ENCODE results near the gene TCF12.
"Not testable (repeated sequence)": the region's sequence is repeated elsewhere in the genome, so short reads cannot be mapped to it uniquely, and the experiment has no call there.

TCF12 gene

DNA sequence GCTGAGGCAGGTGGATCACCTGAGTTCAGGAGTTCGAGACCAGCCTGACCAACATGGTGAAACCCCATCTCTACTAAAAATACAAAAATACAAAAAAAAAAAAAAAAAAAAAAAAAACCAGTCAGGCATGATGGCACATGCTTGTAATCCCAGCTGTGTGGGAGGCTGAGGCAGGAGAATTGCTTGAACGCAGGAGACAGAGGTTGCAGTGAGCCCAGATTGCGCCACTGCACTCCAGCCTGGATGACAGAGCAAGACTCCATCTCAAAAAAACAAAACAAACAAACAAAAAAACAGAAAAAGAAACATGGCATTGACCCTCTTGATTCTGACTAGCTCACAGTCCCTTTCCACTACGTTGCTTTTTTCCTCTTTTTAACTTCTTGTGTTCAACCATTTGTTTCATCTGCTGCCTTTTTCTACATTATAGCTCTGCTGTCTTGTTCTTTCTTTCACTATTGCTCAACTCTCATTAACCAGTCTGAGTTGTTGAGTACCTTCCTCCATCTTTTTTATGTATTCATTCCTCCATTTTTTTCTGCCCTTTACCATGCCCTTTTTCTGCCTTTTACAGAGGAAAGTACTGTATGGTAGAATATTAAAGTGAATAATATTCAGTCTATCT is 179.6 kb downstream of the TCF12 start:
- not testable (repeated sequence) for DNase-seq

DNA sequence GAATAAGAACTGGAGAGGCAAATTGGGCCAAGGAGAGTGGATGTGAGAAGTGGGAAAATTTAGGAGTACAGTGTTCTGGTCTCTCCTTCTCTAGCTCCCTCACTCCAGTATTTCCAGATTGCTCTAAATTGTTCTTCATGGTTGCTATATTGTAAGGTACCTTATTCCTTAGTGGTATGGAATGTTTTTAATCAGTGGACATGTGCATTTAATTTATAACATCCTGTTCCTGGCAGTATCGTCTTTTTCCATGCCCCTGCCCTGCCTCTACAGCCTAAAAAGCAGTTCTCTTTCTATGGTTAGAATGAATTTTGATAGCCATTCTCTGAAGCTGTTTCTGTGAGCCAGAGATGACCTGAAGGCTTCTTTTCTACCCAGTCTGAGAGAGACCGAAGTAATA is 180.5 kb downstream of the TCF12 start:
- no peak for DNase-seq

DNA sequence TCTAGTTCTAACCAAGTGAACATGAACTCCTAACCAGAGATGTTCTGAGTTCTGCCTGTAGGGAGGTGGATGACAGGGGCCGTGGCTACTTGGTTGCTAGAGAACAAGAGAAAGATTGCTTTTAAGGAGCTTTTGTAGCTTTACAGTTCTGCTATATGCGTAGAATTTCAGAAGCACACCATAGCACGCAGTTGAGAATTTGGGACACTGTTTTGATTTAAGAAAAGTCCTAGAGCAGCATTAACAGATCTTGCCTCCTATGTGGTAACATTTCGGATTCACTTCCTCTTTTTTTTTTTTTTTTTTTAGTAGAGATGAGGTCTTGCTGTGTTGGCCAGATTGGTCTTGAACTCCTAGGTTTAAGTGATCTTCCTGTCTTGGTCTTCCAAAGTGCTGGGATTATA is 181.7 kb downstream of the TCF12 start:
- no peak for DNase-seq

DNA sequence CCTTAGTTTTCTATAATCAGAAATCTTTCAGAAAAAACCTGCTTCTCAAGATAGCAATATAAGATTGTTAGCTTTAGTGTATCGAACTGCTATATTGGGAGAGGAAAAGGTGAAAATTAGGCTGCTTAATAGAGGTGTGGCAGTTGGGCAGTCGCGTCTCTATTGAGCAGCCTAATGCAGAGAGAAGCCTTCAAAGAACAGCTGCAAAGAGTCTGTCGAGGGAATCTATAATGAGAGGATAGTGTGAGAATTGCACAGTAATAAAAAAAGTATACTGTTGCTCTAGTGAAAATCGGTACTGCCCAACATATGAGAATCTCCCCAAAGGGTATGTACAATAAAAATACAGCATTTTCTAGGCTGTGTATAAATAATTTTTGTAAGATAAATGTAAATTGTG is 184.4 kb downstream of the TCF12 start:
- DNase-seq, result no peak

DNA sequence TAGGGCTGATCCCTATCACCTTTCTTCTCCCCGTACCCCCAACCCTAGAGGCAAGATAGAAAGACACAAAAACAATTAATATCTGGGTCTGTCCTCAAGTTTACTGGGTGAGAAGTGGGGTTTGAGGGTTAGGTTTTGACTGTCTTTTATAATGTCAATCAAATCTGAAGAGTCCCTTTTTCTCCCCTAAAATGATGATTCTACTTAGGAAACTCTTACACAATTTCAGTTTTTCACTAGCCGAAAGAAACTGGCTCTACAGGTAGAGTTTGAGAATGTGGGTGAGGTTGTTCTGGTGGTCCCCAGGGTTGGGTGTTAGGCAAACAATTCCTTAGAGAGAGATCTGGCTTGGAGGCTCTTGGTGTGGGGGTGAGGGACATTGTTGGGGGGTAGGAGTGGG is 189.9 kb downstream of the TCF12 start:
- DNase-seq, result no peak

DNA sequence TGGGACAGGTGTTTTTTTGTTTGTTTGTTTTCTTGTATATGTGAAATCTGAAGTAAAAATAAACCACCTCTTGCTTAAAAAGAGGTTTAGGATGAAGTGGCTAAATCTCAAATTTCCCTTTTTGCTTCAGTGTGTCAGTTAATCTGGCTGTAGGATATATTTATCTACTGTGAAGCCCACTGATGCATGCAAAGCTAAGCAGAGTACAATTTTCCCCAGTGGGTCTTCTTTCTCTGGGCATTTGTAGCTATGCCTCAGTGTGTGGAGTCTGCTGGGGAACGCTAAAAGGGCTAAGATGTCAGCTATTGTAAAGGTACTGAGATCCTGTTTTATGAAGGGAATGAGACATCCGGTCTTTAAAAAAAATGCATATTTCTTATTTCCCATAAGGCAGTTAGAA is 190.6 kb downstream of the TCF12 start:
- DNase-seq, result no peak

DNA sequence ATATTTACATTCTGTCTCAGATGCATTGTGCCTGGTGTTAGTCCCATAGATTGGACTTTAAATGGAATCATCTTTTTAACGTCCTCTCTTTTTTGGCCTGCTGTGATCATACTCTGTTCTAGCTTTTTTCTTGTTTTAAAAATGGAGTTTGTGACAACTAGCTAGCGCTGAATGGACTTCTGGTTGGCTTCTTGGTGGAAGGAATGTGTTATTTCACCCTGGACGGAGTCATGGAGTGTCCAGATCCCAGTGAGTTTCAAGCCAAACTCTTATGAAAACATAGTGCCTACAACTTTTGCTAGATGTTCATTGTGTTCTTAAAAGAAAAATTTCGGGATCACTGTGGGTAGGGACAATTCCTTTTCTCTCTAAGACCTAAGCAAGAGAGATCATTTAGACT is 192.6 kb downstream of the TCF12 start:
- DNase-seq, result no peak

DNA sequence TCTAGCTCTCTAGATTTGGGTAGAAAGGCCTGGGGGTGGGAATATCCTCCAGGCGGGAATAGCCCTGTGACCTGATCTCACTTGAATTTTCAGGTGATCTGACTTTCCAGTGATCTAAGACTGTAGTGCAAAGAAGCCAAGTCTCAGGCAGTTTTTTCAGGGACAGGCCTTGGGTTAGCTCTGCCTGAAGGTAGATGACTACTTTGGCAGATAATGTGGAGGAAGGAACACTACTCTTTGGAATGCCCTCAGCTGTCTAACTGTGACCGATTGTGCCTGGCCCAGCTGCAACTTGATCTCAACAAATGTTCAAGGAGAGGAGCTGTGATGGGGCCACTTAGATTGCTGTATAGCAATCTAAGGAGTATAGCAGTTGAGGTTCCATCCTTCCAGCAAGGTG is 193.7 kb downstream of the TCF12 start:
- DNase-seq, result no peak

DNA sequence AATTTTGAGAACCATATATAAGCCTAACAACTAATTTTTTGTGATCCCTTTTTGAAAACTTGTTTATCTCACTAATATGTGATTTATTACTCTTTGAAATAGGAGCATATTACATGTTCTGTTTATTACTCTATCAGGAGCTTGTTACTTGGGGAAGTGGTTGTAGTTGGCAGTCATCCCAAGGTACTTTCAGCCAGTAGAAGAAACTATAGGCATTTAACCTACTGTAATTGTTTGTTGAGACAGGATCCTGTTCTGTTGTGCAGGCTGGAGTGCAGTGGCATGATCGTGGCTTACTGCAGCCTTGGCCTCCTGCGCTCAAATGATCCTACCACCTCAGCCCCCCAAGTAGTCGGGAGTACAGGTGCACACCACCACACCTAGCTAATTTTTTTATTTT is 195.6 kb downstream of the TCF12 start:
- DNase-seq, result no peak

DNA sequence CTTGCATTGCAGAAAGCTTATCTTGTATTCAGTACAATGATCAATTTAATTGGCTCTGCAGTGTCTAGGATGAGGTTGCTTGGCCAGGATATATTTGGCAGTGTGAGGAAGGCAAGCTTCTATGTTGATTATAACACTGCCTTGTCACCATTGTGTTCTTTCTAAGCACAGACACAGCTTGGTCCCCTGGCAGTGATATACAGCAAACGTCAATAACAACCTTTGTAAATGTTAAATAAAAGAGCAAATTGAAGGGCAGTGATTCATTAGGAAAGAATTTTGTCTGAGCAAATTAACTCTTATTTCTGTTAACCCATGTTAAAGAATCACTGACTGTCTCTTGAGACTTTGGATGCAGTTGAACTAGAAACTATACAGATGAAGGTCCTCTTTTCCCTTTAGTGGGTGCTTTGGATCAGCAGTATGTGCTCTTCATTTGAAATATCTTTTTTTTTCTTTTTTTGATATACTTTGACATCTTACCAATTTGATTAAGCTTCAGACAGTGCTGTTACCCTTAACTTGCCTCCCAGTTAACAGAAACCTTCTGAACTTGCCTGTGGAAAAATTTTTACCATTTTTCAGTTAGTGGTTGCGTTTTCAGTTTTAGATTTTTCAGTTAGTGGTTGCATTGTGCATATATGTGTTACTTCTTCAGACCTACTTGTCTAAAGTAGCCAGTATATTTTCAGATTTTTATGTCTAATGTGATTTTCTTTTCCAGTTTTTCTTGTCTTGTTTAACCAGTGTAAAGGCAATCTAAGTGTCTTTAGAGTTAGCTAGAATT is 199.8 kb downstream of the TCF12 start:
- DNase-seq, result no peak

DNA sequence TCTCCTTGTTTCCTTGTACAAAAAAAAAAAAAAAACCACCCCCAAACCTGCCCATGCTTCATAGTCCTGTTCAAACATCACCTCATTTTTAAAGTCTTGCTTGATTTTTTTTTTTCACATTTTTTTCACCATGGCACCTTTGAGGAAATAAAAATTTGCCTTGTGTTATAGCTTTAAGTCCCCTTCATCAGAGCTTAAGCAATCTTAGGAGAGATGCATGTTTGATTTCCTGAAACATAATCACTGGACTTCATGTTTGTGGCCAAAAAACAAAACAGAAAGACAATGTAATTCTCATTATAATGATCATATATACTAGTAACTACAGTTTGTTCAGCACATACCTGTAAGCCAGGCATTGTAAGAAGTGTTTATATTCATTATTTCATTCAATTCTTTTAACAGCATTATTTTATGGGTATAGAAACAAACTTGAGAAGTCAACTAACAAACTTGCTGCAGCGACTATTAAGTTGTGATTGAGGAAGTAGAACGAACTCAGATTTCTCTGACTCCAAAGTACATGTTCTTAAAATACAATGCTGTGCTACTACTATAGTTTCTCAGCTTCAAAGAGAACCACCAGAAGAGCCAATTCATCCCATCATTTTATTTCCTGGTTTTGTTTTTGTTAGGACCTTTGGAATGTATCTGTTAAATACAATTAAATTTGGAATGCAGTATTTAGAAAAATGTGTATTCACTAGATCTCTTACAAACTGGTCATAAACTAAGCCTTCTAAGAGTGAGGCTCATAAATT is 203.8 kb downstream of the TCF12 start:
- no peak for DNase-seq

DNA sequence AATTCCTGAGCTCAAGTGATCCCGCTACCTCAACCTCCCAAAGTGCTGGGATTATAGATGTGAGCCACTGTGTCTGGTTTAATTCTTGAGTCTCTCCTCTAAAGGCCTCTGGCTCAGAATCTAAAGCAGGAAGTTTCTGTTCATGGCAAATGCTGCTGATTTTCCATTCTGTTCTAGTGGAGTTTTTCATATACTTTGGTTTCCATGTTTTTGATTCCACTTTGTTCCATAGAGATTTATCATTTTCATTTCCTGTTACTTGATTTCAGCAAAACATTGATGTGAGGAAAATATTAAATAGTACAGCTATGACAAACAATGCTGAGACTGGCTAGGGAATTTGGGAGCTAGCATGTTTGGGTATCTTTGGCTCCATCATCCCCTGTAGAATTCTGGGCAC is 205.6 kb downstream of the TCF12 start:
- no peak for DNase-seq

DNA sequence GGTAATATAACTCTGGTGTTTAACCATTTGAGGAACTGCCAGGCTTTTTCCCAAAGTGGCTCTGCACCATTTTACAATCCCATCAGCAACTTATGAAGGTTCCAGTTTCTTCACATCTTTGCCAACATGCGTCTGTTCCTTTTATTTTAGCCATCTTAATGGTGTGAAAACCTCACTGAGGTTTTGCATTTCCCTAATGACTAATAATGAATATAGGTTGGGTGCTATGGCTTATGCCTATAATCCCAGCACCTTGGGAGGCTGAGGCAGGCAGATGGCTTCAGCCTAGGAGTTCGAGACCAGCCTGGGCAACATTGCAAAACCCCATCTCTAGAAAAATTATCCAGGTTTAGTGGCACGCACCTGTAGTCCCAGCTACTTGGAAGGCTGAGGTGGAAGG is 210.6 kb downstream of the TCF12 start:
- no peak for DNase-seq

DNA sequence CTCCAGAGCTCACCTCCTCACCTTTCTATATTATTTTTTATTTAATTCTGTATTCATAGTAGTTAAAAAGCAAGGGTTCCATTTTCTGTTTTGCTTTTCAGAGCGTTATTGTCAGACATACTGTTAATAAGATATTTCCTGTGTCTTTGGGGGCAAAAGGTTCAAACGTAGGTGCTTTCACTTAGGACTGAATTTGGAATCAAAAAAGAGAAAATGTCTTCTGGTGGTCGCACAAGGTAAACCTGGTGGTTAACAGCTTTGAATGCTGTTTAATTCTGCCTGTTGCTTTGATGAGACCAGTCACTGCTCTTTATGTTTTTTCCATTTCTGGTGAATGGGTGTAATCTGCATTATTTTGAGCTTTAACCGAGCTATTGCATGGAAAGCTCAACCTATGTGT is 212.5 kb downstream of the TCF12 start:
- DNase-seq, result no peak

DNA sequence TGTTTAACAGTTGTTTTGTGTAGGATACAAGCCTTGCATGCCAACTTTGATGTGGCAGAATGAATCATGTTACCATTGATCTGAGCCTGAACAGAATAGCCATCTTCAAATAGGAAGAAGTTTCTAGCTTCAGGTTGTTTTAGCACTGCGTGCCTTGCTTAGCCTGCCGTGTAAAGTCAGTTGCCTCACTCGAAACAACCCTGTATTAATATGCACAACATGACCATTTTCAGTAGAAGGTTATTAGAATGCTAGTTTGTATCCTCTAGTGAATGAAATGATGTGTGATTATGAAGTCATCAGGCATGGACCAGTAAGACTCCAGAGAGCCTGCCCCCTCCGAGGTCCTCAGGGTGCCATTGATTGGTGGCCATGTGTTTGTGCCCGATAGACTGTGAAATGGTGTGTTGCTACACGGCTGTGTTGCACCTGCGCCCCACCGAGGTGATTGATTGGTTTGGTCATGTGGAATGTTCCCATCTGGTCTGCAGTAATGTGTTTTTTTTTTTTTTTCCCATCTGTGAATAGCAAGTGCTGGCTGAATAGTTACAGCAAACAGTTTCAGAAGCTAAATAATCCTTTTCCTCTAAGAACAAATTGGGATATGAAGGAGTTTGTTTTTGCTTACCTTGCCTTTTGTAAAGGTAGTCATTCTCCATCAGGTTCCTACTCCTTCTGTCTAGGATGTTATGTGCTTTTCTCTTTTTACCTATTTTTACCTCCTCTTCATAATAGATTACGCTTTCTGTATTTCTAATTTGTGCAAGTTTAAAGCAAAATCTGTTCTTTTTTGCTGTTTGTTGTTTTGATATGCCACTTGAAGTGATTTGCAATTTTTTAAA is 214.9 kb downstream of the TCF12 start:
- peak; percentile 8 to 17 for DNase-seq

DNA sequence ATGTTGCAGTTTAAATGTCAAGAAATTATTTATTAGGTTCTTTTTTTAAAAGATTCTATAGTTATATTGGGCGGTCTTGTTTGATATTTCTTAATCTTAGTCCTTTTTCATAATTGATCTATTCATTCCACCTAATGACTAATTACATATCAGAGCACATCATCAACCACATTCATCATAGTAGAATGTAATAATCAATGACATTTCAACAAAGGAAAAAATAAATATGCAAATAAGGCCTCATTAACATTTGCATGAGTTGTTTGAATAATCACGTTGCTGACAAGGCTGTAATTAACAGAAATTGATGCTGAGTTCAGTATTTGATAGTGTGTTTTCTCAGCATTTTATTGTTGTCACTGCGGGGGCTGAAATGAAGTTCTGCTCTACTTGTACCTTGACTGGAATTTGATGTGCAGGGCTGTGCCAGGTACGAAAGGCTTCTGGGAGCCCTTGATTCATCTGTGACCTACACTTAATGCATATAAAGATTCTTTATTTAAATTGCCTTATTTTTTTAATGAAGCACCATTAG is 215.7 kb downstream of the TCF12 start:
- DNase-seq, result no peak

DNA sequence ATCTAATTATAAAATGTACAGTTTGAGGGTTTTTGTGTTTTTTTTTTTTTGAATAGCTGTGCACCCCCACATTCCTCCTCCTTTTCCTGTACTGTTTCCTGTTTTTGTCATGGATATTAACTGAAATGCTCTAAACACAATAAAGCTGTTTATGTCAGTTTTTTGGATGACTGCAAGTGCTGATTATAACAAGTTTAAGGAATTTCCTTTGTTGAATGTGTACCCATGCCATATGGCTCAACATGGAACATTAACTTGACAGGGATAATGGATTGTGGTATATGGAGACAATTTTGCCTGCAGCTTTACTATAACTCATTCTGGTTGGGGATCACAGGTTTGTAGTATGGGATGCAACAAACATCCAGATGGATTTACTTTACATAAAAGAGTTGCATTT is 216.4 kb downstream of the TCF12 start:
- no peak for DNase-seq

DNA sequence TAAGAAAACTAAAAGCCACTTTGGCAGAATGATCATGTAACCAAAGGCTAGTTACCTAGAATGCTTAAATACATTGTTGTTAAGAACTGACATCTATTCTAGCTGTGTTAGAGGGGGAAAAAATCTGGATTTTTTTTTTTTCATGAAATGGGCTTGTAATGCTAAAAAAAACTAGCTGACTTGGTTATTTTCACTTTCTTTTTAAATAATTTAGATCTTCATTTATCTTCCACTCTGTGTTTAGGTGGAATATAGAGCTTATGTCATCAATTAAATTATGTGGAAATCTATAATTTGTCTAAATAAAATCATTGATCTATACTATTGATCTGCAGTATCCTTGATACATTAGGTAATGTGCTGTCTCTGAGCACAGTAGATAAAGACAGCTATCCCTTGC is 217.4 kb downstream of the TCF12 start:
- no peak for DNase-seq

DNA sequence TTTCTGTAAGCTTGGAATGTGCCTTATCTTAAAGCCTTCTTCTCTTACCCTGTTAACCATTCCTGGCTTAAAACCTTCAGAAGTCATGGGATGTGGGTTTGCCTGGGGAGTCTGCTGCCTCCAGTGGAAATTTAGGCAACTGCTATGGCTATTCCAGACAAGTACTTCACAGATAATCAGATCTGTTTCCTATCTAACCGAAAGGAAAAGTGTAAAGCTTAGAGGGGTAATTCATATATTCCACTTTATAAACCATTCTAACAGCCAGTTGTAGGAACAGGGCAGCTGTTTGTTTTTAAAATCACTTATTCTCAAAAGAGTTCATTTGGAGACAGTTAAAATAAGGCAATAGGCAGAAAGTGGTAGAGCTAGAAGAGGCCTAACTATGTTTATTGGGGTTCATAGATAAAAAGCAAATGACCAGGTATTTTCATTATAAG is 219.9 kb downstream of the TCF12 start:
- peak; percentile 28 to 57 for DNase-seq

DNA sequence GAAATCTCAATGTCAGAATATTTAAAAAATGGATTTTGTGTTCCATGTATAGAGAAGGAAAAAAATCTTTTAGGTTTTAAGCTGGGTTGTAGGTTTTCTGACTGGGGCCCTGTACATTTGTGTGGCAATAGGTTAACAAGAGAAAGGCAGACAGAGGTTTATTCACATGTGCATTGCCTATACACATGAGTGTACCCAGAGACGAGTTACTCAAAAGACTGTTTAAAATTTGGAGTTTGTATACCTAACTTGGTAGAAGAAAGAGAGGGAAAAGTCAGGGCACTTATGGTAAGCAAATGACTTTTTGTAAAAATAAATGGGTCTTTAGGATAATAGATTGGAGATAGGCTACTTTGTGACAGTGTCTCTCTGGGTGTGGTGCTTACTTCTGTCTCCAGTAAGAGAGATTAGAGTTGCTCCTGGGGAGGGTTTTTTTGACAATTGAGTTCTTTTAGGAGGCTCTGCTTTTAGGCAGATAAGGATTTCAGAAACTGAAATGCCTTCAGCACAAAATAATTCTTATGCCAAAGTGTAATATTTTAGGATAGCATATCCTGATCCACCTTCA is 225.2 kb downstream of the TCF12 start:
- DNase-seq, result no peak

DNA sequence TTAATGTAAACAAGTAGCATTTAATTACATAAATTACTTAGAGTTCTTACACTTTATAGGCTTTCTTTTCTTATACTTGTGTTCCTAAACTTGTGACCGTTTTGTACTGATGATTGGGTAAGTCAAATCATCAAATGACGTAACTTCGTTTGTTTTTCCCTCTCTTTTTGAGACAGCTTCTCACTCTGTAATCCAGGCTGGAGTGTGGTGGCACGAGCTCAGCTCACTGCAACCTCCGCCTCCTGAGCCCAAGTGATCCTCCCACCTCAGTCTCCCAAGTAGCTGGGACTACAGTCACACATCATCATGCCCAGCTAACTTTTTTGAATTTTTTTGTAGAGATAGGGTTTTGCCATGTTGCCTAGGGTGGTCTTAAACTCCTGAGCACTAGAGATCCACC is 226.0 kb downstream of the TCF12 start:
- no peak for DNase-seq

DNA sequence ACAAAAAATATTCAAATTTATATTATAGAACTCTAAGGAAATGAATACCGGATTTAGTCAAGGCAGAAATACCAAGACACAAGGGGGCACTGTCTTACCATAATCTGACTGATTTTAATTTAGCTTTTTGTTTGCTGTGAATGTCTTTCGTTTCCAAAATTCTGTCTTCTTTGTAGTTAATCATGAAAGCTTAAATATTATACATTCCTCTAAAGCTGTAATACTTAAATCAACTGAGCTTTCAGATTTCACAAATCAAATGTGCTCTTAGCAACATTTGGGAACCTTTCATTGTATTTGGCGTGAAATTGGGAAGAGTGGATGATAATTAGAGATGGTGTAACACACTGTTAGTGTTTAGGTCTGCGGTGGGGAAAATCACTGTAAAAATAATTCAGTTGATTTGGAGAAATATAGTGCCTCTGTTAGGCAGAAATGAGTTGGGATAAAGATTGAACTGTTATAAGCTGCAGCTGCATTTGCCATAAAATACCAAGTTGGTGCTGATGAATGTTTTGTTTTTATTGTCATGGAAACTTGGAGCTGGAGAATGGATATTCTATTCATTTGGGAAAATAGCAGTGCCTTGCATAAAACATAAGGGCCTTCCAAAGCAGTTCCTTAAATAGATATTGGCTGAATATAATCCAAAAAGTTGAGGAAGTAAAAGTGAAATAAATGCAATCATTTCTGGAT is 228.2 kb downstream of the TCF12 start:
- peak; percentile 50 to 60 for DNase-seq

All from SHP77 (cell line).